ENCODE data around the gene CLEC17A. TPM values are rescaled to one million over a fixed set of nuclear protein-coding genes. Genes with fewer than 3 reads are reported as not detected.
"Not testable (repeated sequence)": the region's sequence is repeated elsewhere in the genome, so short reads cannot be mapped to it uniquely, and the experiment has no call there.

CLEC17A gene
- total and polyA plus RNA-seq, 2 experiments from 2014 or later, result not detected

DNA sequence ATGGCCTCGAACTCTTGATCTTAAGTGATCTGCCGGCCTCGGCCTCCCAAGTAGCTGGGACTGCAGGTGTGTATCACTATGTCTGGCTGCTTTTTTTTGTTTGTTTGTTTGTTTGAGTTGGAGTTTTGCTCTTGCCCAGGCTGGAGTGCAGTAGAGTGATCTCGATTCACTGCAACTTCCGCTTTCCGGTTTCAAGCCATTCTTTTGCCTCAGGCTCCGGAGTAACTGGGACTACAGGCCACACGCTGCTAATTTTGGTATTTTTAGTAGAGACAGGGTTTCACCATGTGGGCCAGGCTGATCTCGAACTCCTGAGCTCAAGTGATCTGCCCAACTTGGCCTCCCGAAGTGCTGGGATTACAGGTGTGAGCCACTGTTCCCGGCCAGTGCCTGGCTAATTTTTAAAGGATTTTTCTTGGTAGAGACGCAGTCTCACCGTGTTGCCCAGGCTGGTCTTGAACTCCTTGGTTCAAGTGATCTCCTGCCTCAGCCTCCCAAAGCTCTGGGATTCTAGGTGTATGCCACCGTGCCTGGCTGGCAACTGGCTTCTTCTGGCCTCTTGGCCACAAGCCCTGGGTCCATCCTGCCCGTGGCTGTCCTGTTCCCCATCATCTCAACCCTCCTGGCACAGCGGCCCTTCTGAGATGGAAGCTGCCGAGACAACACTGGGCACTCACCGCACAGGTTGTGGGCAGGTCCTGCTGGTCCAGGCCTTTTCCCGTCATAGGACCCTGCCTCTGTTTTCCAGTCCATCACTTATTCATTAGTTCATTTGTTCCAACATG, 42.0 kb upstream of the CLEC17A start:
- WGBS (ENCODE audit: low lambda C conversion rate, missing lambda C conversion rate), result 96% methylated on average over 19 of the region's 19 CpGs
- Histone ChIP-seq H3K9me3 (ENCODE audit: low read depth) (no peaks in the 10 kb centered on the region), H2AFZ (no peak overlapping the region), H3K36me3 (replicated peaks; ENCODE audit: insufficient read depth, low read depth) (no peaks in the 10 kb centered on the region), H3K4me2 (no peak overlapping the region), H3K4me1 (ENCODE audit: insufficient read depth) (peaks cover 16% of the 10 kb centered on the region), H3K9me2 (replicated peaks; ENCODE audit: insufficient read depth) (no peaks in the 10 kb centered on the region), H3K27ac (no peak overlapping the region), H3K4me3 (no peak overlapping the region), H3K79me2 (peaks cover 80% of the 10 kb centered on the region), H4K20me1 (ENCODE audit: insufficient read depth, poor library complexity, severe bottlenecking) (peaks cover 13% of the 10 kb centered on the region), H3K27me3 (no peaks in the 10 kb centered on the region)
- no peak for DNase-seq (ENCODE audit: low spot score)
- TF ChIP-seq, protein P1, sequence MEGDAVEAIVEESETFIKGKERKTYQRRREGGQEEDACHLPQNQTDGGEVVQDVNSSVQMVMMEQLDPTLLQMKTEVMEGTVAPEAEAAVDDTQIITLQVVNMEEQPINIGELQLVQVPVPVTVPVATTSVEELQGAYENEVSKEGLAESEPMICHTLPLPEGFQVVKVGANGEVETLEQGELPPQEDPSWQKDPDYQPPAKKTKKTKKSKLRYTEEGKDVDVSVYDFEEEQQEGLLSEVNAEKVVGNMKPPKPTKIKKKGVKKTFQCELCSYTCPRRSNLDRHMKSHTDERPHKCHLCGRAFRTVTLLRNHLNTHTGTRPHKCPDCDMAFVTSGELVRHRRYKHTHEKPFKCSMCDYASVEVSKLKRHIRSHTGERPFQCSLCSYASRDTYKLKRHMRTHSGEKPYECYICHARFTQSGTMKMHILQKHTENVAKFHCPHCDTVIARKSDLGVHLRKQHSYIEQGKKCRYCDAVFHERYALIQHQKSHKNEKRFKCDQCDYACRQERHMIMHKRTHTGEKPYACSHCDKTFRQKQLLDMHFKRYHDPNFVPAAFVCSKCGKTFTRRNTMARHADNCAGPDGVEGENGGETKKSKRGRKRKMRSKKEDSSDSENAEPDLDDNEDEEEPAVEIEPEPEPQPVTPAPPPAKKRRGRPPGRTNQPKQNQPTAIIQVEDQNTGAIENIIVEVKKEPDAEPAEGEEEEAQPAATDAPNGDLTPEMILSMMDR (IDR thresholded peaks at IDR 0.05; ENCODE audit: poor library complexity), result no peak
- TF ChIP-seq EZH2phosphoT487 (IDR thresholded peaks at IDR 0.05; ENCODE audit: low read depth, severe bottlenecking, unreplicated experiment), result no peak
- no peak for TF ChIP-seq EZH2 (IDR thresholded peaks at IDR 0.05; ENCODE audit: borderline replicate concordance)

DNA sequence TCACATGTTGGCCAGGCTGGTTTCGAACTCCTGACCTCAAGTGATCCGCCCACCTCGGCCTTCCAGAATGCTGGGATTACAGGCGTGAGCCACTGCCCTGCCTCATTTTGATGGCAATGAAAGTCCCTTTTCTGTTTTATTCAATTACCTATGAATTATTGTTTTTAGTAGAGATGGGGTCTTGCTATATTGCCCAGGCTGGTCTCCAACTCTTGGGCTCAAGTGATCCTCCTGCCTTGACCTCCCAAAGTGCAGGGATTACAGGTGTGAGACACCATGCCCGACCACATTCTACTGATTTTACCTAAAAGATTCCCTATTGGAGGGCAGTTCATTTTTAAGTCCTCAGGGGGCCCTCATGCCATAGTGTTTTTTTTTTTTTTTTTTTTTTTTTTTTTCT, 40.9 kb upstream of the CLEC17A start:
- Histone ChIP-seq H3K4me1 (ENCODE audit: insufficient read depth) (peaks cover 10% of the 10 kb centered on the region), H3K79me2 (peaks cover 83% of the 10 kb centered on the region), H4K20me1 (ENCODE audit: insufficient read depth, poor library complexity, severe bottlenecking) (peaks cover 11% of the 10 kb centered on the region)
- WGBS (ENCODE audit: low lambda C conversion rate, missing lambda C conversion rate), result 80% methylated on average over 5 of the region's 5 CpGs
- H3K27ac ChIP-seq; H3K27me3 ChIP-seq; H3K9me2 ChIP-seq (replicated peaks; ENCODE audit: insufficient read depth); DNase-seq (ENCODE audit: low spot score); H3K4me2 ChIP-seq; H3K36me3 ChIP-seq (replicated peaks; ENCODE audit: insufficient read depth, low read depth); H3K9me3 ChIP-seq (ENCODE audit: low read depth); H3K4me3 ChIP-seq; H2AFZ ChIP-seq: not testable (repeated sequence)

DNA sequence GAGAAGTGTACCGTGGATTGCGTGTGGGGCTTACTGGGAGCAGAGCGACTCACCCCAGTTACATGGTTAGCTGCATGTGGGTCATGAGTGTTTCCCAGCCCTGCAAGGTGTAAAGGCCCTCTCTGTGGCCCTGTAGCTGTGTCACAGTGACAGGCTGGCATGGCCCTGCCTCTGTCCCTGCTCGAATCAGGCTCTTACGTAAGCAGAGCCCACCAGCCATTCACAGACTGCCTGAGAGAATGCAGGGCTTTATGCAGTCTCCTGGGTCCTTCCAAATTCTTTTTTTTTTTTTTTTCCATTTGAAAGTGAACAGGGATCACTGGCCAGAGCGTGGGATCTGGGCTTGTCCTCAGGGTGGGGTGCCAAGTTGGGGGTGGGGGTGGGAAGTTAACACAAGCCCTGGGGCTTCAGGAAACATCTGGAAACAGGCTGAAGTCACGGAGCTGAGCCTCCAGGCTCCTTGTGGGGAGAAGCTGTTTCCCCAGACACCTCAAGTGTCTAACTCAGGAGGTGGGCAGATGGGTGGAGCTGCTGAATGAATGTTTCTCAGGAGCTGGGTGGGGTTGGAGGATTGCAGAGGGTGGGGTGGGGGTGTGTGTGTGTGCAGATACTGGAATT, 40.1 kb upstream of the CLEC17A start:
- H3K4me2 ChIP-seq, result peak overlapping the region; percentile 42
- no peaks in the 10 kb centered on the region for H3K36me3 ChIP-seq (replicated peaks; ENCODE audit: insufficient read depth, low read depth)
- H4K20me1 ChIP-seq (ENCODE audit: insufficient read depth, poor library complexity, severe bottlenecking), result peaks cover 10% of the 10 kb centered on the region
- DNase-seq (ENCODE audit: low spot score), result peak; percentile 51
- no peak overlapping the region for H2AFZ ChIP-seq
- peak overlapping the region; percentile 68 for H3K27ac ChIP-seq
- 51% methylated on average over 7 of the region's 7 CpGs for WGBS (ENCODE audit: low lambda C conversion rate, missing lambda C conversion rate)
- H3K4me3 ChIP-seq, result no peak overlapping the region
- H3K9me3 ChIP-seq (ENCODE audit: low read depth), result no peaks in the 10 kb centered on the region
- TF ChIP-seq EZH2 (IDR thresholded peaks at IDR 0.05; ENCODE audit: borderline replicate concordance) (no peak), EZH2phosphoT487 (IDR thresholded peaks at IDR 0.05; ENCODE audit: low read depth, severe bottlenecking, unreplicated experiment) (no peak)
- TF ChIP-seq, protein P1 (IDR thresholded peaks at IDR 0.05; ENCODE audit: poor library complexity), result no peak
- H3K9me2 ChIP-seq (replicated peaks; ENCODE audit: insufficient read depth), result no peaks in the 10 kb centered on the region
- H3K79me2 ChIP-seq, result peaks cover 90% of the 10 kb centered on the region
- H3K4me1 ChIP-seq (ENCODE audit: insufficient read depth), result peaks cover 10% of the 10 kb centered on the region
- H3K27me3 ChIP-seq, result no peaks in the 10 kb centered on the region

DNA sequence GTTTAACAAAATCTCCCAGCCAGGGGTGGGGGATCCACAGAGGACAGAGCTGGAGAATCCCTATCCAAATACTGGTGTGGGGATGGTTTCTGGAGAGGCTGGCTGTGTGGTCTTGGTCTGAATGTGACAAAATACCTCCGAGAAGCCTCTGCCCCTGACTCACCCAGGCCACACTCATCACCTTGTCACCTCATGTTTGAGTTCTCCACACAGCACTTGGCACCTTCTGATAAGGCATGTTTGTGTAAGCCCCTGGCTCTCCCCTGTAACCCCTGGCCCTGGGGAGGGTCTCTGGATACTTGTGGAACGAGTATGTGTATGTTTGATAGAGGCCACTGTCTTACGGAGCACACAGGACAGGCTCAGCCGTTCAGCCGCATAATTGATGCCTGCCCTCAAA, 38.8 kb upstream of the CLEC17A start:
- TF ChIP-seq, protein P1 (IDR thresholded peaks at IDR 0.05; ENCODE audit: poor library complexity), result no peak
- TF ChIP-seq EZH2 (IDR thresholded peaks at IDR 0.05; ENCODE audit: borderline replicate concordance), result no peak
- no peak for TF ChIP-seq EZH2phosphoT487 (IDR thresholded peaks at IDR 0.05; ENCODE audit: low read depth, severe bottlenecking, unreplicated experiment)
- H3K9me3 ChIP-seq (ENCODE audit: low read depth), result no peaks in the 10 kb centered on the region
- no peak overlapping the region for H2AFZ ChIP-seq
- H3K27me3 ChIP-seq, result no peaks in the 10 kb centered on the region
- peak; percentile 2 for DNase-seq (ENCODE audit: low spot score)
- no peaks in the 10 kb centered on the region for H3K9me2 ChIP-seq (replicated peaks; ENCODE audit: insufficient read depth)
- peaks cover 6% of the 10 kb centered on the region for H4K20me1 ChIP-seq (ENCODE audit: insufficient read depth, poor library complexity, severe bottlenecking)
- no peaks in the 10 kb centered on the region for H3K36me3 ChIP-seq (replicated peaks; ENCODE audit: insufficient read depth, low read depth)
- H3K4me3 ChIP-seq, result no peak overlapping the region
- H3K27ac ChIP-seq, result no peak overlapping the region
- H3K4me2 ChIP-seq, result no peak overlapping the region
- 56% methylated on average over 5 of the region's 5 CpGs for WGBS (ENCODE audit: low lambda C conversion rate, missing lambda C conversion rate)
- H3K79me2 ChIP-seq, result peaks cover 94% of the 10 kb centered on the region
- H3K4me1 ChIP-seq (ENCODE audit: insufficient read depth), result peaks cover 5% of the 10 kb centered on the region

Data from hepatocyte (in vitro differentiated cells).